Measurements from ENCODE around the gene CBLL1. TPM values are rescaled to one million over a fixed set of nuclear protein-coding genes. Genes with fewer than 3 reads are reported as not detected.
A peak's percentile ranks its signal among the peaks of the same experiment; 100 is the strongest.

Gene CBLL1
- total and polyA plus RNA-seq, 4 donors = 28.7 to 33.7 (median 29.4) TPM

DNA sequence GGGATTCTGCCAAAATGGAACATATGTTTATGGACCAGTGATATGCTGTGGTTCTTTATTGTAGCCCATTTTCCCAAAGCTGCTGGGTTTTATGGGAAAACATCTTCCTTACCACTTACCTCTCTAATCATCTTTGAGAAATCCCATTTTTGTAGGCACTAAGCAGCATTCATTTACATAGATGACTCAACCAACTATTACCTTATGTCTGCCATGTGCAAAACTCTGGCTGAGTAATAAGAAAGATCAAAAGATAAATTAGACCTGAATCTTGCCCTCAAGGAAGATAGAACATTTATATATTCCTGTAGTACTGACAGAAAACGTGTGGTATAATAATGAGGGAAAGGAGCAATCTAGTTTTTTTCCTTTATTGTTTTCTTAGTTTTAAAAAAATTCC lies 24.3 kb downstream of the CBLL1 start:
- H3K9me3 ChIP-seq (ENCODE audit: control insufficient read depth, insufficient read depth, low read length) = no peaks in the 10 kb centered on the region
- no peaks in the 10 kb centered on the region for H3K36me3 ChIP-seq (ENCODE audit: control insufficient read depth, insufficient read depth, low read length)
- peak in 1 of 6 donors; percentile 59 for DNase-seq (ENCODE audit: low read depth in 4 of 6, low spot score in 6 of 6)
- no CpG with 5 or more reads among the region's 1 CpG for WGBS (ENCODE audit: insufficient coverage)
- H3K4me3 ChIP-seq (ENCODE audit: low read depth, low read length) = no peak overlapping the region
- no peaks in the 10 kb centered on the region for H3K27me3 ChIP-seq (ENCODE audit: control insufficient read depth, insufficient read depth, low read length)
- no peak overlapping the region for H3K27ac ChIP-seq (ENCODE audit: low read depth, low read length)
- no peaks in the 10 kb centered on the region for H3K4me1 ChIP-seq (ENCODE audit: control insufficient read depth, insufficient read depth, low read length)

DNA sequence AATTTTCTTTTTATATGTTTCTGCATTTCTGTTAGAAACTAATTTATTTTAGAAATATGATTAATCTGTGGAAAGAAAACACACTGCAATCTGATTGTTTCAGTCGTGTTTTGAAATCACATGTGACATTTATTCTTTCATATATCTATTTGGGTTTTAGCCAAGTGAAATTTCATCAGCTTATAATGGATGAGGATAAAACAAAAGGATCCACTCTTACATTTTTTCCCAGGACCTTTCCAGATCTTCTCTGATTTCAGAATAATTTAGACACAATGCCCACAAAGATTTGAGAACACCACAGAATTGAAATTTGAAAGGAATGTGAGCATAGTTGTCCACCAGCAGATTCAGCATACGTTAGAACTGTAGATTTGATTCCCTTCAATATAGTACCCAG lies 29.1 kb downstream of the CBLL1 start:
- no peak for DNase-seq (ENCODE audit: low read depth in 4 of 6, low spot score in 6 of 6)
- WGBS (ENCODE audit: insufficient coverage) = no CpG with 5 or more reads among the region's 2 CpGs
- Histone ChIP-seq H3K27me3 (ENCODE audit: control insufficient read depth, insufficient read depth, low read length) (no peaks in the 10 kb centered on the region), H3K4me3 (ENCODE audit: low read depth, low read length) (no peak overlapping the region), H3K36me3 (ENCODE audit: control insufficient read depth, insufficient read depth, low read length) (no peaks in the 10 kb centered on the region), H3K9me3 (ENCODE audit: control insufficient read depth, insufficient read depth, low read length) (no peaks in the 10 kb centered on the region), H3K27ac (ENCODE audit: low read depth, low read length) (no peak overlapping the region), H3K4me1 (ENCODE audit: control insufficient read depth, insufficient read depth, low read length) (no peaks in the 10 kb centered on the region)

- 83% methylated on average over 1 of the region's 3 CpGs for WGBS (ENCODE audit: insufficient coverage)
- Histone ChIP-seq H3K27me3 (ENCODE audit: control insufficient read depth, insufficient read depth, low read length) (no peaks in the 10 kb centered on the region), H3K27ac (ENCODE audit: low read depth, low read length) (no peak overlapping the region)
Measured at GRCh38 chr7:107777702-107778101, 33.8 kb downstream of the CBLL1 start.

GRCh38 chr7:107778283-107778682 lies 34.3 kb downstream of the CBLL1 start:
- Histone ChIP-seq H3K27ac (ENCODE audit: low read depth, low read length) (no peak overlapping the region), H3K4me3 (ENCODE audit: low read depth, low read length) (no peak overlapping the region), H3K9me3 (ENCODE audit: control insufficient read depth, insufficient read depth, low read length) (no peaks in the 10 kb centered on the region), H3K36me3 (ENCODE audit: control insufficient read depth, insufficient read depth, low read length) (no peaks in the 10 kb centered on the region), H3K4me1 (ENCODE audit: control insufficient read depth, insufficient read depth, low read length) (no peaks in the 10 kb centered on the region), H3K27me3 (ENCODE audit: control insufficient read depth, insufficient read depth, low read length) (no peaks in the 10 kb centered on the region)
- DNase-seq (ENCODE audit: low read depth in 4 of 6, low spot score in 6 of 6) = no peak
- WGBS (ENCODE audit: insufficient coverage) = no CpG with 5 or more reads among the region's 4 CpGs

More at GRCh38 chr7:107777702-107778101, 33.8 kb downstream of the CBLL1 start:
- no peak overlapping the region for H3K4me3 ChIP-seq (ENCODE audit: low read depth, low read length)
- no peak for DNase-seq (ENCODE audit: low read depth in 4 of 6, low spot score in 6 of 6)
- H3K36me3 ChIP-seq (ENCODE audit: control insufficient read depth, insufficient read depth, low read length) = no peaks in the 10 kb centered on the region
- no peaks in the 10 kb centered on the region for H3K9me3 ChIP-seq (ENCODE audit: control insufficient read depth, insufficient read depth, low read length)
- H3K4me1 ChIP-seq (ENCODE audit: control insufficient read depth, insufficient read depth, low read length) = no peaks in the 10 kb centered on the region

DNA sequence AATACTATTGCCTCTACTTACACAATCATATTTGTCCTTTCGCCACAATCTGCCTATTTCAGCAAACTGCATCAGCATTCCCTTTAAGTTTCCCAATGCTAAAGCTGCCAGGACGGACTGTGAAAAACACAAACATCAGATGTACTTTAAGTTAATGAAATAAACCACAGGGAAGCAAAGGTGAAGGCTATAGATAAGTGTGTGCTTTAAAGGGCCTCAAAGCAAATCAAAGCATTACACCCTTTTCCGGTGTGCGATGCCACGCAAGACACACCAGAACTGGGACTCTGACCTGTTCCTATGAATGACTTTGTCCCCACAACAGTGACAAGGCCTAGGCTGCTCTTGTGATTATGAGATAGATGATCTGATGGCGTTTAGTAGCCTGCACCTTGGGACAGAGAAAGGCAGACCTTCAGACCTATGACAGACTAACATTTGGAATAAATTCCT lies 35.7 kb downstream of the CBLL1 start:
- H3K4me3 ChIP-seq (ENCODE audit: low read depth, low read length) = no peak overlapping the region
- H3K27me3 ChIP-seq (ENCODE audit: control insufficient read depth, insufficient read depth, low read length) = no peaks in the 10 kb centered on the region
- no peak for DNase-seq (ENCODE audit: low read depth in 4 of 6, low spot score in 6 of 6)
- no peaks in the 10 kb centered on the region for H3K4me1 ChIP-seq (ENCODE audit: control insufficient read depth, insufficient read depth, low read length)
- no peak overlapping the region for H3K27ac ChIP-seq (ENCODE audit: low read depth, low read length)
- no peaks in the 10 kb centered on the region for H3K36me3 ChIP-seq (ENCODE audit: control insufficient read depth, insufficient read depth, low read length)
- WGBS (ENCODE audit: insufficient coverage) = 100% methylated on average over 3 of the region's 6 CpGs
- H3K9me3 ChIP-seq (ENCODE audit: control insufficient read depth, insufficient read depth, low read length) = no peaks in the 10 kb centered on the region

- no CpG with 5 or more reads among the region's 3 CpGs for WGBS (ENCODE audit: insufficient coverage)
- no peaks in the 10 kb centered on the region for H3K9me3 ChIP-seq (ENCODE audit: control insufficient read depth, insufficient read depth, low read length)
- H3K36me3 ChIP-seq (ENCODE audit: control insufficient read depth, insufficient read depth, low read length) = no peaks in the 10 kb centered on the region
- no peak for DNase-seq (ENCODE audit: low read depth in 4 of 6, low spot score in 6 of 6)
- H3K4me1 ChIP-seq (ENCODE audit: control insufficient read depth, insufficient read depth, low read length) = no peaks in the 10 kb centered on the region
- no peak overlapping the region for H3K4me3 ChIP-seq (ENCODE audit: low read depth, low read length)
- H3K27me3 ChIP-seq (ENCODE audit: control insufficient read depth, insufficient read depth, low read length) = no peaks in the 10 kb centered on the region
- H3K27ac ChIP-seq (ENCODE audit: low read depth, low read length) = no peak overlapping the region
Measured at GRCh38 chr7:107782374-107782773, 38.4 kb downstream of the CBLL1 start.

DNA sequence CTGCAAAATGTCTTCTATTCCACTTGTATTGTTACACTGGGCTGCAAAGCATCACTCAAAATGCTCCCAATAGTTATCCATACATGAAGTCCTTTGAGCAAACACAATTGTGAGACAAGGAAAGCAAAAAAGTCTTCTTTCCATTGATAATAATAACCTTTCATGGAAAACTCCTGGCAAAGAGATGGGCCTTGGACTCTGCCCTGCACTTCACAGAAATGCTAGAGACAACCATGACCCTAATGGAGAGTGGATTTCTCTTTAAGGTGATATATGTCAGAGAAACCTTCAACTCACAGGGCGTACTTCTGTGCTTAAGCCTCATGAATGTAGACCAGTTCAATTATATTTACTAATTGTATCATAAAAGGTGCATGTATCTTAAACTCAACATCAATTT lies 39.7 kb downstream of the CBLL1 start:
- H3K36me3 ChIP-seq (ENCODE audit: control insufficient read depth, insufficient read depth, low read length) = no peaks in the 10 kb centered on the region
- H3K4me3 ChIP-seq (ENCODE audit: low read depth, low read length) = no peak overlapping the region
- H3K27ac ChIP-seq (ENCODE audit: low read depth, low read length) = no peak overlapping the region
- no CpG with 5 or more reads among the region's 1 CpG for WGBS (ENCODE audit: insufficient coverage)
- no peaks in the 10 kb centered on the region for H3K9me3 ChIP-seq (ENCODE audit: control insufficient read depth, insufficient read depth, low read length)
- no peaks in the 10 kb centered on the region for H3K27me3 ChIP-seq (ENCODE audit: control insufficient read depth, insufficient read depth, low read length)
- no peaks in the 10 kb centered on the region for H3K4me1 ChIP-seq (ENCODE audit: control insufficient read depth, insufficient read depth, low read length)
- no peak for DNase-seq (ENCODE audit: low read depth in 4 of 6, low spot score in 6 of 6)

DNA sequence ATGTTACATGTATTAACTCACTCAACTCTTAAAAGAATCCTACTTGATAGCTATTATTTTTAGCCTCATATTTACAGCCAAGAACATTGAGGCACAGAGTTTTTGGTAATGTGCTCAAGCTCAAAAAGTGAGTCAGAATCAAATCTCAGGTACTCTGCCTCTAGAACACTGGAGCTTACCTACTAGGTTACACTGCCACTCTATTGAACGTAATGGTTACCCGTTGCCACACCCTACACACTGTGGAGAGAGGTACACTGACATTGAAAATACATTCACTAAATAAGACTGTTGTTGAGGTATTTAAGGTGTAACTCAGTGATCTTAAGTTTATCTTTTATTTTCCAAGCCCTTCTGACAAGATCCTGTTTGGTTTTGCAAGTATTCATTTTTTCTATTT lies 41.2 kb downstream of the CBLL1 start:
- no CpG with 5 or more reads among the region's 2 CpGs for WGBS (ENCODE audit: insufficient coverage)
- Histone ChIP-seq H3K4me3 (ENCODE audit: low read depth, low read length) (no peak overlapping the region), H3K27me3 (ENCODE audit: control insufficient read depth, insufficient read depth, low read length) (no peaks in the 10 kb centered on the region), H3K36me3 (ENCODE audit: control insufficient read depth, insufficient read depth, low read length) (no peaks in the 10 kb centered on the region), H3K4me1 (ENCODE audit: control insufficient read depth, insufficient read depth, low read length) (no peaks in the 10 kb centered on the region), H3K27ac (ENCODE audit: low read depth, low read length) (no peak overlapping the region), H3K9me3 (ENCODE audit: control insufficient read depth, insufficient read depth, low read length) (no peaks in the 10 kb centered on the region)
- DNase-seq (ENCODE audit: low read depth in 4 of 6, low spot score in 6 of 6) = no peak

DNA sequence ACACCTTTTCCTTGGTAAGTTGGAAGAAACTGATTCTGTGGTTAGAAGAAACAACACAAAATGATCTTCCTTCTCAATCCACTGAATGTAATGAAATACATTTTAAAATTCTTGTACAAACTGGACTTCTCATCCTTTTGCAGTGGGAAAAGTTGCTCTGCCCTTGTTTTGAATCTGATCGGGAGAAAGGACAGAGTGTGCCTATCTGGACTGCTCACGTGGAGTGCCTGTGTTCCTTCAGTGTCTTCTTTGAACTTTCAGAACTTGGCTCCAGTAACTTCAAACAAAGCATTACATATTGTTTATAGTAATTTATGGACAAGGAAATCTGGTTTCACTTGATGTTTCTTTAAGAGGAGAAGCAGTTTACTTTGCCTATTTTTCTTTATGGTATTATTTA lies 42.0 kb downstream of the CBLL1 start:
- Histone ChIP-seq H3K4me1 (ENCODE audit: control insufficient read depth, insufficient read depth, low read length) (no peaks in the 10 kb centered on the region), H3K36me3 (ENCODE audit: control insufficient read depth, insufficient read depth, low read length) (no peaks in the 10 kb centered on the region), H3K4me3 (ENCODE audit: low read depth, low read length) (no peak overlapping the region), H3K27me3 (ENCODE audit: control insufficient read depth, insufficient read depth, low read length) (no peaks in the 10 kb centered on the region), H3K27ac (ENCODE audit: low read depth, low read length) (no peak overlapping the region), H3K9me3 (ENCODE audit: control insufficient read depth, insufficient read depth, low read length) (no peaks in the 10 kb centered on the region)
- WGBS (ENCODE audit: insufficient coverage) = no CpG with 5 or more reads among the region's 2 CpGs
- no peak for DNase-seq (ENCODE audit: low read depth in 4 of 6, low spot score in 6 of 6)

DNA sequence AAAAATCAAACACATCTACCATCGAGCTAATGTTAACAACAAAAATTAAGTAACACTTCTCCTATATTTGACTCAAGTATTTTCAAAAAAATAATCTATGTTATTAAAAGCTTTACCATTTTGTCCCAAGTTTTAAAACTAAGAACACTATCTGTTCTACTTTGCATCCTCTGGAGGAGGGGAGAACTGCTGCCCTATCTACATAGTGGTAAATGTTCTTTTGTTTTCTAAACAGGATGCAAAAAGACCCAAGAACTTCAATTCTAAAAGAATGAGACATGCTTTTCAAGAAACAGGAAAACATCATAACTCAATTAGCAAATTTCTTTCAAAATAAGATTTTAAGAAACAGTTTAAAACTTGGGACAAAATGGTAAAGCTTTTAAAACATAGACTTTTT lies 44.3 kb downstream of the CBLL1 start:
- H3K27ac ChIP-seq (ENCODE audit: low read depth, low read length) = no peak overlapping the region
- no peak for DNase-seq (ENCODE audit: low read depth in 4 of 6, low spot score in 6 of 6)
- no peaks in the 10 kb centered on the region for H3K36me3 ChIP-seq (ENCODE audit: control insufficient read depth, insufficient read depth, low read length)
- no peak overlapping the region for H3K4me3 ChIP-seq (ENCODE audit: low read depth, low read length)
- whole genome bisulfite sequencing (ENCODE audit: insufficient coverage) = no CpG with 5 or more reads among the region's 1 CpG
- H3K27me3 ChIP-seq (ENCODE audit: control insufficient read depth, insufficient read depth, low read length) = no peaks in the 10 kb centered on the region
- no peaks in the 10 kb centered on the region for H3K9me3 ChIP-seq (ENCODE audit: control insufficient read depth, insufficient read depth, low read length)
- H3K4me1 ChIP-seq (ENCODE audit: control insufficient read depth, insufficient read depth, low read length) = no peaks in the 10 kb centered on the region

Measured in spinal cord (tissue), 10 donors.